Smooth muscle cell of the brain vasculature (primary cell): ENCODE data around the gene VTI1A.
A peak's percentile ranks its signal among the peaks of the same experiment; 100 is the strongest.

Experiments used
- DNase-seq: peaks from one replicate; pipeline ENCODE4 v3.0.0-alpha.2; 2012; ENCODE audit warnings: low read depth, low spot score

Gene VTI1A

GRCh38 chr10:112546474-112546873 is 99.5 kb downstream of the VTI1A start:
- no peak for DNase-seq

GRCh38 chr10:112548535-112549276 is 101.7 kb downstream of the VTI1A start:
- no peak for DNase-seq

- no peak for DNase-seq
Observed at GRCh38 chr10:112552593-112553110, 105.6 kb downstream of the VTI1A start.

GRCh38 chr10:112553315-112553714 is 106.3 kb downstream of the VTI1A start:
- DNase-seq = no peak

- no peak for DNase-seq
Observed at GRCh38 chr10:112554263-112554662, 107.2 kb downstream of the VTI1A start.

GRCh38 chr10:112557197-112557596 is 110.2 kb downstream of the VTI1A start:
- DNase-seq = no peak

GRCh38 chr10:112558476-112559142 is 111.6 kb downstream of the VTI1A start:
- DNase-seq = no peak

- no peak for DNase-seq
Observed at GRCh38 chr10:112559349-112559748, 112.3 kb downstream of the VTI1A start.

- DNase-seq = no peak
Observed at GRCh38 chr10:112562122-112562521, 115.1 kb downstream of the VTI1A start.

- no peak for DNase-seq
Observed at GRCh38 chr10:112562809-112563663, 116.0 kb downstream of the VTI1A start.

GRCh38 chr10:112564337-112564736 is 117.3 kb downstream of the VTI1A start:
- DNase-seq = no peak

GRCh38 chr10:112565434-112566053 is 118.5 kb downstream of the VTI1A start:
- DNase-seq = peak; percentile 52

GRCh38 chr10:112570585-112570984 is 123.6 kb downstream of the VTI1A start:
- DNase-seq = no peak

- DNase-seq = no peak
Observed at GRCh38 chr10:112579578-112579977, 132.6 kb downstream of the VTI1A start.

GRCh38 chr10:112580267-112580666 is 133.3 kb downstream of the VTI1A start:
- no peak for DNase-seq

- no peak for DNase-seq
Observed at GRCh38 chr10:112581921-112582320, 134.9 kb downstream of the VTI1A start.

GRCh38 chr10:112583236-112583939 is 136.4 kb downstream of the VTI1A start:
- no peak for DNase-seq

GRCh38 chr10:112584276-112584675 is 137.3 kb downstream of the VTI1A start:
- no peak for DNase-seq

GRCh38 chr10:112585126-112585525 is 138.1 kb downstream of the VTI1A start:
- no peak for DNase-seq

- no peak for DNase-seq
Observed at GRCh38 chr10:112585960-112586359, 138.9 kb downstream of the VTI1A start.

GRCh38 chr10:112587729-112588128 is 140.7 kb downstream of the VTI1A start:
- DNase-seq = no peak
